ENCODE measurements around the gene CDH8.

DNA sequence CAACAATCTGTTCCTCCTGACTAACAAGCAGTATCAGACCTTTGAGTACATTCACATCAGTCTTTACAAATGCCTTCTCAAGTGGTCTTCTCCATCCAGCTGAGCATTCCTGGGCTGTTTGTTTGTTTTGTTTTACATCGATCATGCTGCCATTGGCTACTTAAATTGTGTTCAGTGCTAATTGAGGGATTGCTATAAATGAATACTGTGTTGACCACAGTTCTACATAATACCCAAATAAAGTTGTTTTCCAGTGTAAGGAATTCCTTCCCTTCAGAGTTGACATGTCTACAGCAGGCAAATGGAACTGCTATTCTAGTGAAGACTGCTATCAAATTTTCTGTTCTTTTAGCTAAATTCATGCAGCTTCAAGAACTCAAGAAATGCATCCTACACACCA is 3.2 kb downstream of the CDH8 start:
- TF ChIP-seq, protein P1, sequence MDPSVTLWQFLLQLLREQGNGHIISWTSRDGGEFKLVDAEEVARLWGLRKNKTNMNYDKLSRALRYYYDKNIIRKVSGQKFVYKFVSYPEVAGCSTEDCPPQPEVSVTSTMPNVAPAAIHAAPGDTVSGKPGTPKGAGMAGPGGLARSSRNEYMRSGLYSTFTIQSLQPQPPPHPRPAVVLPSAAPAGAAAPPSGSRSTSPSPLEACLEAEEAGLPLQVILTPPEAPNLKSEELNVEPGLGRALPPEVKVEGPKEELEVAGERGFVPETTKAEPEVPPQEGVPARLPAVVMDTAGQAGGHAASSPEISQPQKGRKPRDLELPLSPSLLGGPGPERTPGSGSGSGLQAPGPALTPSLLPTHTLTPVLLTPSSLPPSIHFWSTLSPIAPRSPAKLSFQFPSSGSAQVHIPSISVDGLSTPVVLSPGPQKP (IDR thresholded peaks at IDR 0.05; ENCODE audit: low read depth, low read length), result no peak
- TF ChIP-seq, protein P2, sequence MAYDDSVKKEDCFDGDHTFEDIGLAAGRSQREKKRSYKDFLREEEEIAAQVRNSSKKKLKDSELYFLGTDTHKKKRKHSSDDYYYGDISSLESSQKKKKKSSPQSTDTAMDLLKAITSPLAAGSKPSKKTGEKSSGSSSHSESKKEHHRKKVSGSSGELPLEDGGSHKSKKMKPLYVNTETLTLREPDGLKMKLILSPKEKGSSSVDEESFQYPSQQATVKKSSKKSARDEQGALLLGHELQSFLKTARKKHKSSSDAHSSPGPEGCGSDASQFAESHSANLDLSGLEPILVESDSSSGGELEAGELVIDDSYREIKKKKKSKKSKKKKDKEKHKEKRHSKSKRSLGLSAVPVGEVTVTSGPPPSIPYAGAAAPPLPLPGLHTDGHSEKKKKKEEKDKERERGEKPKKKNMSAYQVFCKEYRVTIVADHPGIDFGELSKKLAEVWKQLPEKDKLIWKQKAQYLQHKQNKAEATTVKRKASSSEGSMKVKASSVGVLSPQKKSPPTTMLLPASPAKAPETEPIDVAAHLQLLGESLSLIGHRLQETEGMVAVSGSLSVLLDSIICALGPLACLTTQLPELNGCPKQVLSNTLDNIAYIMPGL (CRISPR knock-in tag; IDR thresholded peaks at IDR 0.05; ENCODE audit: borderline replicate concordance), result no peak
- TF ChIP-seq, protein P3, sequence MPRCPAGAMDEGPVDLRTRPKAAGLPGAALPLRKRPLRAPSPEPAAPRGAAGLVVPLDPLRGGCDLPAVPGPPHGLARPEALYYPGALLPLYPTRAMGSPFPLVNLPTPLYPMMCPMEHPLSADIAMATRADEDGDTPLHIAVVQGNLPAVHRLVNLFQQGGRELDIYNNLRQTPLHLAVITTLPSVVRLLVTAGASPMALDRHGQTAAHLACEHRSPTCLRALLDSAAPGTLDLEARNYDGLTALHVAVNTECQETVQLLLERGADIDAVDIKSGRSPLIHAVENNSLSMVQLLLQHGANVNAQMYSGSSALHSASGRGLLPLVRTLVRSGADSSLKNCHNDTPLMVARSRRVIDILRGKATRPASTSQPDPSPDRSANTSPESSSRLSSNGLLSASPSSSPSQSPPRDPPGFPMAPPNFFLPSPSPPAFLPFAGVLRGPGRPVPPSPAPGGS (IDR thresholded peaks at IDR 0.05), result no peak
- TF ChIP-seq EHMT2 (IDR thresholded peaks at IDR 0.05; ENCODE audit: low read depth) (no peak), CEBPB (IDR thresholded peaks at IDR 0.05) (no peak), ZFP36 (IDR thresholded peaks at IDR 0.05; ENCODE audit: borderline replicate concordance, partially characterized antibody) (no peak)
